ENCODE measurements around the gene CLDN34. TPM values are rescaled to one million over a fixed set of nuclear protein-coding genes. Genes with fewer than 3 reads are reported as not detected.

CLDN34 gene
- total and polyA plus RNA-seq, 2 of the 13 experiments (the other 11 are each of a cell fraction or from before 2014, with no cell fraction given): not detected

- TF ChIP-seq ZNF414 (CRISPR knock-in tag; IDR thresholded peaks at IDR 0.05) (no peak), RARA (CRISPR knock-in tag; IDR thresholded peaks at IDR 0.05) (no peak), FOXA1 (IDR thresholded peaks at IDR 0.05) (no peak), FOXA1 (CRISPR knock-in tag; IDR thresholded peaks at IDR 0.05) (no peak), MAZ (IDR thresholded peaks at IDR 0.05; ENCODE audit: borderline replicate concordance, low read depth, low read length) (no peak), MAZ (CRISPR knock-in tag; IDR thresholded peaks at IDR 0.05; ENCODE audit: low read depth) (peak; percentile 58; the same call in 1 of the 2 replicates), MBNL3 (CRISPR knock-in tag; conservative IDR thresholded peaks at IDR 0.05) (no peak), ZNF10 (CRISPR knock-in tag; IDR thresholded peaks at IDR 0.05; ENCODE audit: borderline replicate concordance, low read depth) (no peak), ZNF746 (CRISPR knock-in tag; IDR thresholded peaks at IDR 0.05) (0 out of 2 replicates have a peak, but pooled peaks have one; percentile 30), FOSL1 (CRISPR knock-in tag; IDR thresholded peaks at IDR 0.05; ENCODE audit: borderline replicate concordance) (no peak), HDAC2 (CRISPR knock-in tag; IDR thresholded peaks at IDR 0.05) (no peak), ZNF556 (CRISPR knock-in tag; IDR thresholded peaks at IDR 0.05; ENCODE audit: borderline replicate concordance) (no peak), PHF21A (CRISPR knock-in tag; IDR thresholded peaks at IDR 0.05) (no peak), MAFG (CRISPR knock-in tag; IDR thresholded peaks at IDR 0.05) (no peak), XBP1 (CRISPR knock-in tag; IDR thresholded peaks at IDR 0.05) (no peak), KAT8 (CRISPR knock-in tag; IDR thresholded peaks at IDR 0.05) (0 out of 2 replicates have a peak, but pooled peaks have one; percentile 21)
- TF ChIP-seq, protein P1, sequence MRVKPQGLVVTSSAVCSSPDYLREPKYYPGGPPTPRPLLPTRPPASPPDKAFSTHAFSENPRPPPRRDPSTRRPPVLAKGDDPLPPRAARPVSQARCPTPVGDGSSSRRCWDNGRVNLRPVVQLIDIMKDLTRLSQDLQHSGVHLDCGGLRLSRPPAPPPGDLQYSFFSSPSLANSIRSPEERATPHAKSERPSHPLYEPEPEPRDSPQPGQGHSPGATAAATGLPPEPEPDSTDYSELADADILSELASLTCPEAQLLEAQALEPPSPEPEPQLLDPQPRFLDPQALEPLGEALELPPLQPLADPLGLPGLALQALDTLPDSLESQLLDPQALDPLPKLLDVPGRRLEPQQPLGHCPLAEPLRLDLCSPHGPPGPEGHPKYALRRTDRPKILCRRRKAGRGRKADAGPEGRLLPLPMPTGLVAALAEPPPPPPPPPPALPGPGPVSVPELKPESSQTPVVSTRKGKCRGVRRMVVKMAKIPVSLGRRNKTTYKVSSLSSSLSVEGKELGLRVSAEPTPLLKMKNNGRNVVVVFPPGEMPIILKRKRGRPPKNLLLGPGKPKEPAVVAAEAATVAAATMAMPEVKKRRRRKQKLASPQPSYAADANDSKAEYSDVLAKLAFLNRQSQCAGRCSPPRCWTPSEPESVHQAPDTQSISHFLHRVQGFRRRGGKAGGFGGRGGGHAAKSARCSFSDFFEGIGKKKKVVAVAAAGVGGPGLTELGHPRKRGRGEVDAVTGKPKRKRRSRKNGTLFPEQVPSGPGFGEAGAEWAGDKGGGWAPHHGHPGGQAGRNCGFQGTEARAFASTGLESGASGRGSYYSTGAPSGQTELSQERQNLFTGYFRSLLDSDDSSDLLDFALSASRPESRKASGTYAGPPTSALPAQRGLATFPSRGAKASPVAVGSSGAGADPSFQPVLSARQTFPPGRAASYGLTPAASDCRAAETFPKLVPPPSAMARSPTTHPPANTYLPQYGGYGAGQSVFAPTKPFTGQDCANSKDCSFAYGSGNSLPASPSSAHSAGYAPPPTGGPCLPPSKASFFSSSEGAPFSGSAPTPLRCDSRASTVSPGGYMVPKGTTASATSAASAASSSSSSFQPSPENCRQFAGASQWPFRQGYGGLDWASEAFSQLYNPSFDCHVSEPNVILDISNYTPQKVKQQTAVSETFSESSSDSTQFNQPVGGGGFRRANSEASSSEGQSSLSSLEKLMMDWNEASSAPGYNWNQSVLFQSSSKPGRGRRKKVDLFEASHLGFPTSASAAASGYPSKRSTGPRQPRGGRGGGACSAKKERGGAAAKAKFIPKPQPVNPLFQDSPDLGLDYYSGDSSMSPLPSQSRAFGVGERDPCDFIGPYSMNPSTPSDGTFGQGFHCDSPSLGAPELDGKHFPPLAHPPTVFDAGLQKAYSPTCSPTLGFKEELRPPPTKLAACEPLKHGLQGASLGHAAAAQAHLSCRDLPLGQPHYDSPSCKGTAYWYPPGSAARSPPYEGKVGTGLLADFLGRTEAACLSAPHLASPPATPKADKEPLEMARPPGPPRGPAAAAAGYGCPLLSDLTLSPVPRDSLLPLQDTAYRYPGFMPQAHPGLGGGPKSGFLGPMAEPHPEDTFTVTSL (CRISPR knock-in tag; IDR thresholded peaks at IDR 0.05; ENCODE audit: borderline replicate concordance): no peak
- TF ChIP-seq, protein P2, sequence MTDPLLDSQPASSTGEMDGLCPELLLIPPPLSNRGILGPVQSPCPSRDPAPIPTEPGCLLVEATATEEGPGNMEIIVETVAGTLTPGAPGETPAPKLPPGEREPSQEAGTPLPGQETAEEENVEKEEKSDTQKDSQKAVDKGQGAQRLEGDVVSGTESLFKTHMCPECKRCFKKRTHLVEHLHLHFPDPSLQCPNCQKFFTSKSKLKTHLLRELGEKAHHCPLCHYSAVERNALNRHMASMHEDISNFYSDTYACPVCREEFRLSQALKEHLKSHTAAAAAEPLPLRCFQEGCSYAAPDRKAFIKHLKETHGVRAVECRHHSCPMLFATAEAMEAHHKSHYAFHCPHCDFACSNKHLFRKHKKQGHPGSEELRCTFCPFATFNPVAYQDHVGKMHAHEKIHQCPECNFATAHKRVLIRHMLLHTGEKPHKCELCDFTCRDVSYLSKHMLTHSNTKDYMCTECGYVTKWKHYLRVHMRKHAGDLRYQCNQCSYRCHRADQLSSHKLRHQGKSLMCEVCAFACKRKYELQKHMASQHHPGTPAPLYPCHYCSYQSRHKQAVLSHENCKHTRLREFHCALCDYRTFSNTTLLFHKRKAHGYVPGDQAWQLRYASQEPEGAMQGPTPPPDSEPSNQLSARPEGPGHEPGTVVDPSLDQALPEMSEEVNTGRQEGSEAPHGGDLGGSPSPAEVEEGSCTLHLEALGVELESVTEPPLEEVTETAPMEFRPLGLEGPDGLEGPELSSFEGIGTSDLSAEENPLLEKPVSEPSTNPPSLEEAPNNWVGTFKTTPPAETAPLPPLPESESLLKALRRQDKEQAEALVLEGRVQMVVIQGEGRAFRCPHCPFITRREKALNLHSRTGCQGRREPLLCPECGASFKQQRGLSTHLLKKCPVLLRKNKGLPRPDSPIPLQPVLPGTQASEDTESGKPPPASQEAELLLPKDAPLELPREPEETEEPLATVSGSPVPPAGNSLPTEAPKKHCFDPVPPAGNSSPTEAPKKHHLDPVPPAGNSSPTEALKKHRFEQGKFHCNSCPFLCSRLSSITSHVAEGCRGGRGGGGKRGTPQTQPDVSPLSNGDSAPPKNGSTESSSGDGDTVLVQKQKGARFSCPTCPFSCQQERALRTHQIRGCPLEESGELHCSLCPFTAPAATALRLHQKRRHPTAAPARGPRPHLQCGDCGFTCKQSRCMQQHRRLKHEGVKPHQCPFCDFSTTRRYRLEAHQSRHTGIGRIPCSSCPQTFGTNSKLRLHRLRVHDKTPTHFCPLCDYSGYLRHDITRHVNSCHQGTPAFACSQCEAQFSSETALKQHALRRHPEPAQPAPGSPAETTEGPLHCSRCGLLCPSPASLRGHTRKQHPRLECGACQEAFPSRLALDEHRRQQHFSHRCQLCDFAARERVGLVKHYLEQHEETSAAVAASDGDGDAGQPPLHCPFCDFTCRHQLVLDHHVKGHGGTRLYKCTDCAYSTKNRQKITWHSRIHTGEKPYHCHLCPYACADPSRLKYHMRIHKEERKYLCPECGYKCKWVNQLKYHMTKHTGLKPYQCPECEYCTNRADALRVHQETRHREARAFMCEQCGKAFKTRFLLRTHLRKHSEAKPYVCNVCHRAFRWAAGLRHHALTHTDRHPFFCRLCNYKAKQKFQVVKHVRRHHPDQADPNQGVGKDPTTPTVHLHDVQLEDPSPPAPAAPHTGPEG (CRISPR knock-in tag; IDR thresholded peaks at IDR 0.05): no peak
Measured at GRCh38 chrX:10014462-10015354, 47.5 kb downstream of the CLDN34 start (continued).
